ENCODE measurements around the gene CFAP92. TPM values are rescaled to one million over a fixed set of nuclear protein-coding genes. Genes with fewer than 3 reads are reported as not detected.

The CFAP92 gene
- total RNA-seq, 1 donor from 2014 or later: not detected

GRCh38 chr3:128994173-128994512 is 267 bp upstream of the CFAP92 start:
- Mint-ChIP-seq H3K4me3 (peak overlapping the region; percentile 60), H3K4me1 (peaks cover 28% of the 10 kb centered on the region), H3K9me3 (no peaks in the 10 kb centered on the region), H3K36me3 (ENCODE audit: low read depth) (no peaks in the 10 kb centered on the region), H3K27ac (no peak overlapping the region), H3K27me3 (peaks cover 20% of the 10 kb centered on the region)
- ChIA-PET POLR2A (interaction anchor here (0.7 to 2.0 kb wide), 6 partner anchors 10 to 189 kb away, joined by 4 to 17 read pairs (median 6); partner anchors contain the start of genes ACAD9 and CNBP), CTCF (interaction anchor here (0.9 to 3.2 kb wide), 5 partner anchors 22 to 59 kb away, joined by 3 to 22 read pairs (median 7); no protein-coding TSS in a partner anchor)
- intact Hi-C loops (cut with micrococcal nuclease): loop anchor here (1.0 kb wide), 2 partner anchors 22 to 33 kb away; no protein-coding TSS in a partner anchor
- TF ChIP-seq CTCF (IDR thresholded peaks at IDR 0.05): no peak
- DNase-seq (no peak), ATAC-seq (ENCODE audit: low read depth) (no peak)

GRCh38 chr3:128992926-128993460 is 883 bp downstream of the CFAP92 start:
- ChIA-PET POLR2A (interaction anchor here (1.4 to 1.8 kb wide), 3 partner anchors 33 to 190 kb away, joined by 5 to 7 read pairs (median 6); partner anchors contain the start of genes ACAD9 and CNBP), CTCF (interaction anchor here (2.0 kb wide), 1 partner anchor 24 kb away, joined by 10 read pairs; no protein-coding TSS in a partner anchor)
- DNase-seq (no peak), ATAC-seq (ENCODE audit: low read depth) (no peak)
- H3K27me3 Mint-ChIP-seq: peaks cover 8% of the 10 kb centered on the region
- H3K9me3 Mint-ChIP-seq: no peaks in the 10 kb centered on the region
- H3K27ac Mint-ChIP-seq: peak overlapping the region; percentile 41
- peaks cover 28% of the 10 kb centered on the region for H3K4me1 Mint-ChIP-seq
- intact Hi-C loops (cut with micrococcal nuclease): no loop called here
- no peaks in the 10 kb centered on the region for H3K36me3 Mint-ChIP-seq (ENCODE audit: low read depth)
- peak overlapping the region; percentile 60 for H3K4me3 Mint-ChIP-seq
- no peak for TF ChIP-seq CTCF (IDR thresholded peaks at IDR 0.05)

- H3K9me3 Mint-ChIP-seq: no peaks in the 10 kb centered on the region
- no peak for TF ChIP-seq CTCF (IDR thresholded peaks at IDR 0.05)
- POLR2A ChIA-PET: no interaction called here
- CTCF ChIA-PET: no interaction called here
- no peaks in the 10 kb centered on the region for H3K27me3 Mint-ChIP-seq
- no peak for DNase-seq
- no peak for ATAC-seq (ENCODE audit: low read depth)
- no peaks in the 10 kb centered on the region for H3K36me3 Mint-ChIP-seq (ENCODE audit: low read depth)
- no peak overlapping the region for H3K27ac Mint-ChIP-seq
- intact Hi-C loops (cut with micrococcal nuclease): no loop called here
- H3K4me3 Mint-ChIP-seq: no peak overlapping the region
- peaks cover 24% of the 10 kb centered on the region for H3K4me1 Mint-ChIP-seq
Measured at GRCh38 chr3:128991355-128991895, 2.5 kb downstream of the CFAP92 start.

- H3K36me3 Mint-ChIP-seq (ENCODE audit: low read depth): no peaks in the 10 kb centered on the region
- no peak overlapping the region for H3K27ac Mint-ChIP-seq
- no peak for TF ChIP-seq CTCF (IDR thresholded peaks at IDR 0.05)
- H3K4me3 Mint-ChIP-seq: no peak overlapping the region
- POLR2A ChIA-PET: interaction anchor here (0.6 kb wide), 1 partner anchor 291 kb away, joined by 3 read pairs; no protein-coding TSS in a partner anchor
- H3K4me1 Mint-ChIP-seq: peaks cover under 1% of the 10 kb centered on the region
- ATAC-seq (ENCODE audit: low read depth) (no peak), DNase-seq (no peak)
- H3K9me3 Mint-ChIP-seq: no peaks in the 10 kb centered on the region
- intact Hi-C loops (cut with micrococcal nuclease): no loop called here
- CTCF ChIA-PET: interaction anchor here (1.7 kb wide), 1 partner anchor 17 kb away, joined by 4 read pairs; no protein-coding TSS in a partner anchor
- H3K27me3 Mint-ChIP-seq: peaks cover 2% of the 10 kb centered on the region
Measured at GRCh38 chr3:128988286-128988685, 5.6 kb downstream of the CFAP92 start.

GRCh38 chr3:128987302-128988100 is 6.4 kb downstream of the CFAP92 start:
- Mint-ChIP-seq H3K9me3 (no peaks in the 10 kb centered on the region), H3K4me3 (no peak overlapping the region), H3K36me3 (ENCODE audit: low read depth) (no peaks in the 10 kb centered on the region), H3K27me3 (peaks cover 2% of the 10 kb centered on the region), H3K4me1 (no peaks in the 10 kb centered on the region), H3K27ac (no peak overlapping the region)
- CTCF ChIA-PET: interaction anchor here (0.8 kb wide), 1 partner anchor 17 kb away, joined by 3 read pairs; no protein-coding TSS in a partner anchor
- DNase-seq (no peak), ATAC-seq (ENCODE audit: low read depth) (no peak)
- intact Hi-C loops (cut with micrococcal nuclease): no loop called here
- TF ChIP-seq CTCF (IDR thresholded peaks at IDR 0.05): no peak
- POLR2A ChIA-PET: interaction anchor here (0.6 kb wide), 1 partner anchor 290 kb away, joined by 3 read pairs; no protein-coding TSS in a partner anchor
